DLD1 (cell line): Measurements from ENCODE around the gene SNED1.

Experiments used
- in situ Hi-C: cut with HindIII; loops from 2 replicates; pipeline ENCODE4 v1.10.0; 2017; ENCODE audit warnings: low sequenced_read_pairs

The SNED1 gene

DNA sequence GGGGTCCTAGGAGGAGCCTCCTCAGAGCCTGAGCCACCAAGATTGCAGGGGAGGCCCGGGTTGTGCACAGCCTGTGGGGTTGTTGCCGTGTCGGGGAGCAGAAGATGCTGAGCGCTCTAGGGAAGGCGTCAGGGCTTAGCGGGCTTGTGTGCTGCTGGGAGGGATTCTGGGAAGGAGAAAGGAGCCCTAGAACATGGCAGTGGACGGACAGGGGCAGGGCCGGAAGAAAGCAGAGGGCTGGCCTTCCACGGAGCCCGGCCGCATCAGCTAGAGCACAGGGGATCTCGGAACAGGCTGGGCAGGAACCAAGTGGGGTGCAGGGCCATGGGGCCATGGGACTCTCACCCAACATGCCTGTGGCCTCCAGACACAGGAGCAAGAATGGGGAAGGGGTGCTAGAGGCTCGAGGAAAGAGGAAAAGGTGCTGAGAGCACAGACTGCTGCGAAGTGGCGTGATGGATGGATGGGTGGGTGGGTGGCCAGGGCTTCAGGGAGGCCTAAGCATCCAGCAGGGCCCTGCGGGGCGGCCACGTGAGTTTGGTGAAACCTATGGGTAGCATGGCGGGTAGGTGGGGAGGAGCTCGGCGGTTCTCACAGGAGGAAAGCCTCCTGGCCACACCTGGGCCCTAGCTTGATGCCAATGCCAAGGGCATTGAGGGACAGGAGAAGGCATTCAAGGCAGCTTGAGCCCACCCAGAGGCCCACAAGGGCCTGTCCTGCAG, 67.9 kb downstream of the SNED1 start:
- in situ Hi-C loops: no loop called here

DNA sequence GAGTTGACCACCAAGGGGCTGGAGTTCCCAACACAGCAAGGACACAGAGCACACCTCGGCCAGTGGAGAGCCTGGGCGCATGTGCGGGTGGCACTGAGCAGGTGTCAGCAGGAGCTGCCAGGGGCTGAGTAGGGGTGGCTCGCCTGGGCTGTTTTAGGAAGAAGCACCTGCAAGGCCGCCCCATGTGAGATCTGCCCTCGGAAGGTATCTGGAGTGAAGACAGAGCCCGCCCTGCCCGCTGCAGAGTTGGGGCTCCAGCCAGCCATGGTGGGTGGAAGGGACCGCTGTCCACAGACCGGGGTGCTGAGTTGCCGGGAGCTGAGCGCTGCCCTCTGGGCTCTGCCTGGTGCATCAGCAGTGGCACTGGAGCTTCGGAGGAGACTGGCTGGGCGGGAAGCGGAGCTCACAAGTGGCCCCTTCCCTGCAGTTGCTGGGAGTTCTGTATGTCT, 68.5 kb downstream of the SNED1 start:
- in situ Hi-C loops: no loop called here

DNA sequence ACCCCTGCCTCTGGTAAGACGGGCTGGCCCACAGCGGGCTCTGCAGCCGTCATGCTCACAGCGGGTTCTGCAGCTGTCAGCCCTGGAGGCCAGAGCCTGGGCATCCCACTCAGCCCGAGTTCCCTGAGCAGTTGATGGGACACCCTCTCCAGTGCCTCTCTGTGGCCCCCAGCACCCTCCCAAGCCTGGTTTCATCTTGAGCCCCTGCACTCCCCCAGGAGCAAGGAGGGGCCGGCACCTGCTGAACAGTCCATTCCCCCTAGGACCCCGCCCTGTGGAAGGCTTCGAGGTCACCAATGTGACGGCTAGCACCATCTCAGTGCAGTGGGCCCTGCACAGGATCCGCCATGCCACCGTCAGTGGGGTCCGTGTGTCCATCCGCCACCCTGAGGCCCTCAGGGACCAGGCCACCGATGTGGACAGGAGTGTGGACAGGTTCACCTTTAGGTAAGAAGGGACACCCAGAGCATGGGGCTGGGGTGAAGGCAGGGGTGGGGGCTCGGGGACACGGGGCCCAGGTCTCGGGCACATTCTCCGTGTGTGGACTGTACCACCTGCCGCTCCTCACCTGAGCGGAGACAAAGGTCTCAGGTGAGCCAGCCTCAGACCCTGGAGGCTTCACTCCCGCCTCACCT, 69.2 kb downstream of the SNED1 start:
- in situ Hi-C loops: no loop called here

DNA sequence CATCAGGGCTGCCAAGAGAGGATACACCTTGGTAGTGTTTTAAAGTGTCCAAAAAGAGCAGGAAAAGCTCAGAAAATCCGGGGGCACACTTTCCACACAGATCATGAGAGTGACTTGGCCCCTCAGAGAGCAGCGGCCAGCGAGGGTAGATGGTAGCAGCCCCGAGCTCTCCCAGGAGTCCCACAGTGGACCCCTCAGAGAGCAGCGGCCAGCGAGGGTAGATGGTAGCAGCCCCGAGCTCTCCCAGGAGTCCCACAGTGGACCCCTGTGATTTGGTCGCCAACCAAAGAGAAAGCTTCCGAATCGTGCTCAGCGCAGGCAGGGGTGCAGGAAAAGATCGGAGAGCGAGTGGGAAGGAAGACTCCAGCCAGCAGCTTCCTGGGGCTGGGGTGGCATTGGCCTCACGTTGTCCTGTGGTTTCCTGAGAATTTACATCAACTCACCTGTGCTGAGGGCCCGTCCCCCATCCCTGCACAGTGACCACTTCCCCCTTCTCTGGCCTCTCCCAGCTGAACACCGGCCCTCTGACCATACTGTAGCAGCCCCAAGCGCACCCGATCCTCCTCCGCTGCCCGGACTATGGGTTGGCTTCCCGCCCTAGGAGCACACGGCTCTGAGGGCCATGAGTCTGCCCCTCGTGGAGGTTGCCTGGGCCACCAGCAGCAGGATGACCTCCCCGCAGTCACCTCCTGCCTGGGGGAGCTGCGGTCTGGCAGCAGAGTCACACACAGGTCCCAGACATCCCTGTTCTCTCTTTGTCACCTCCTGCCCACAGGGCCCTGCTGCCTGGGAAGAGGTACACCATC, 69.9 kb downstream of the SNED1 start:
- in situ Hi-C loops: no loop called here

DNA sequence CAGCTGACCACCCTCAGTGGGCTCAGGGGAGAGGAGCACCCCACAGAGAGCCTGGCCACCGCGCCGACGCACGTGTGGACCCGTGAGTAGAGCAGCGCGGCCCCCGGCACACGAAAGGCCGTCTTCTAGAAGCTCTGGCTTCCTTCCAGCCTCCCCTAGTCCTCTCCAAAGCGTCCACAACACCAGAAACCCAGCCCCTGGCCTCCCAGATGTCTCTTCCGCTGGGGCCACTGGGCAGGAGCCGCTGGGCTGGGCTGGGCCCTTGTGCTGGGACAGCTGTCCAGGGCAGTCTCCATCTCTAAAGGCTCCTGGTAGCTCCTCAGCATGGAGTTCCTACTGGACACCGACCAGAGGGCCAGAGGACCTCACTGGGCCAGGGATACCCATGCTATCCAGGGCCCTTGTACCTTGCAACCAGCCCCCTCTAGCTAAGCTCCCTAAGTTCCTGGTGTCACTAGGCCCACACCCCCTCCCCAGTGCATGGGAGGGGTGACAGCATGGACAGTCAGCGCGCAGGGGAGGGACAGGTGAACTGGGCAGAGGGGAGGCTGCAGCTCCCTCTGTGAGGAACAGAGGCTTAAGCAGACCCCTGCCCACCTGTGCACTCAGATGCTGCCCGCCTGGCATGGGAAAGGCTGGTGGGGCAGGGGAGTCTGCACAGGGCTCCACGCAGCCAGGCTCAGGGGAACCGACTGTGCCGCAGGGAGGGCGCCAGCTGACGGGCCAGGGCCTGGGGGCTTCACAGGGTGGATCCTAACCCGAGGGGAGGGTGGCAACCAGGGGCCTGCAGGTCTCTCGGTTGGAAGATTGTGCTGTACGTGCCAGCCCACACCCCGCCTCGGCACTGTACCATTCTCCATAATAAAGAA, 70.8 kb downstream of the SNED1 start:
- in situ Hi-C loops: no loop called here

DNA sequence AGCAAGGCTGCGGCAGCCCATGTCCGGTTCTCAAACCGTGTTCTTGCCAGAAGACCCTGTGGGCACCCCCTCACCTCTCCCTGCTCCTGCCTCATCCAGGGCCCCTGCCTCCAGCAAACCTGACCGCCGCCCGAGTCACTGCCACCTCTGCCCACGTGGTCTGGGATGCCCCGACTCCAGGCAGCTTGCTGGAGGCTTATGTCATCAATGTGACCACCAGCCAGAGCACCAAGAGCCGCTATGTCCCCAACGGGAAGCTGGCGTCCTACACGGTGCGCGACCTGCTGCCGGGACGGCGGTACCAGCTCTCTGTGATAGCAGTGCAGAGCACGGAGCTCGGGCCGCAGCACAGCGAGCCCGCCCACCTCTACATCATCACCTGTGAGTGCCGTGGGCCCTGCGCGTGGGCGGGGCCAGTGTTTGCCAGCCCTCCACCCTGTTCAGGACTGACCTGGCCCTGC, 71.4 kb downstream of the SNED1 start:
- in situ Hi-C loops: no loop called here

DNA sequence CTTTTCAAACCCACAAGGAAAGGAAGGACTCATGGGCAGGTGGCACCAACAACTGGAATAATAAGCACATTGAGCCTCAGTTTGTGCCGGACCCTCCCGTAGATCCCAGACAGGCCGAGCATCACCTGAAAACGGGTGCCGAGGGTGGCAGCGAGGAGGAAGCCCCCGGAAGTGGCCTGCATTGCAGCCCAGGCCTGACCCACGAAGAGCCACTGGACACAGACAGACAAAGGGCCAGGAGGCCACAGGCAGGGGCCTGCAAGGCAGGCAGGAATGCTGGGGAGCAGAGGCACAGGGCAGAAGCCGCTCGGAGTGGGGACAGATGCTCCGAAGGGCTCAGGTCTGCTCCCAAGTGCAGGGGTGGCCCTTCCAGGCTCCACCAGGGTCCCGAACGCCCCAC, 71.9 kb downstream of the SNED1 start:
- in situ Hi-C loops: no loop called here

DNA sequence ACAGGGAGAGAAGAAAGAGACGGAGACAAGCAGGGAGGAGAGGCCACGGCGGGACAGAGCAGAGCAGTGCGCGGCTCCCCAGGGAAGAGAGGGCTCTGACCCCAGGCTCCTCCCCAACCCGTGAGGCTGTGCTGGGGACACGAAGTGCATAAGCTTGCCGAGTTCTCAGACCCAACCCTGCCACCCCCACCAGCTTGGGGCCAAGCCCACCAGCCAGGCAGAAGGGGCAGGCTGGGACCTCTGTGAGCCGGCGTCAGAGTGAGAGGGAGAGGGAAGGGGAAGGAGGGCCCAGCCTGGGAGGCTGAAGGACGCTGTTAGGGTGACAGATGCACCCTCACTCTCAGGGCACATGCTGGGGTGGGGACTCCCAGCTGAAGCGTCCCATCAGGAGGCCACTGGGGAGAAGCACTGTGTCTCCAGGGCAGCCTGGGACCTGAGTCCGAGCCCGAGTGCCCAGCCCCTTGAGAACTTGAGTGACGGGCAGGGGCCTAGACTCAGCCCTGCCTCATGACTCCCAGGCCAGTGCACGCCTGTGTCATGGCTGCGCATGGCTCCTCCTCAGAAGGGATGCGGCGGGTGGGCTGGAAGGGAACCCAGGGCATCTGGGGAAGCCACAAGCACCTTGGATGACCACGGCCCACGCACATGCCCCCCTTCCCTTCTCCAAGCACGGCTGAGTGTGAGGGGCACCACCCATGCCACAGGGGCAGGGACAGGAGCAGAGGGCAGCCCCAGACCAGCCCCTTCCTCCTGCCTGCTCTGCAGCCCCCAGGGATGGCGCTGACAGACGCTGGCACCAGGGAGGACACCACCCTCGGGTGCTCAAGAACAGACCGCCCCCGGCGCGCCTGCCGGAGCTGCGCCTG, 72.6 kb downstream of the SNED1 start:
- in situ Hi-C loops: no loop called here

DNA sequence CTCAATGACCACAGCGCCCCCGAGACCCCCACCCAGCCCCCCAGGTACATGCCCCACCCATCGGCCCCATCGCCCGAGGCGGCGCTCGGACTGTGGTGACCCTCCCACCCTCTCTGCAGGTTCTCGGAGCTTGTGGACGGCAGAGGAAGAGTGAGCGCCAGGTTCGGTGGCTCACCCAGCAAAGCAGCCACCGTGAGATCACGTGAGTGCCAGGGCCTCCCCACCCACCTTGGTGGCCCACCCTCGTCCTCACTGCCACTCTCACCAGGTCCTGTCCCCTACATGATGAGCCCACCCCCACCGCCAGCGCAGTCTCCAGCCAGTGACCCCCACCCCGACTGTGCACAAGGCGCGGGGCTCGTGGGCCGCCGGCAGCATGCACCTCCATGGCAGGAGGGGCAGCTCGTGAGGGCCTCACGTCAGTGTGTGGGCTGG, 73.3 kb downstream of the SNED1 start:
- in situ Hi-C loops: no loop called here

DNA sequence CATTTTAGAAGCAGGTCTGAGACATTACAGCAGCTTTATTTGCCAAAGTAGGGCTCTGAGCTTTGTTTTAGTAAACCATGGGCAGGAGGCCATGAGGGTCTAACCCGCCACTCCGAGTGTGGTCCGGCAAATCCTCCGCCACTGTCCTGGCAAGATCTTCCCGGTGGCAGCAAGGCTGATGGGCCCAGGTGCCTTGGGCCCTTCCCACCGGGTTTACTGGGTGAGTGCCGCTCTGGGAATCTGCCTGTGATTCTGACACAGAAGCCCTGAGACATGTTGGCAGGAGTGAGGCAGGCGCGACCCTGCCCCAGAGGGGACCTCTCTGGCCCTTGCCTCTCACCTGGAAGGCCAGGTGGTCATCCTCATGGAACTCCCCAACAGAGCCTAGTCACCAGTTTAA, 73.7 kb downstream of the SNED1 start:
- in situ Hi-C loops: no loop called here

DNA sequence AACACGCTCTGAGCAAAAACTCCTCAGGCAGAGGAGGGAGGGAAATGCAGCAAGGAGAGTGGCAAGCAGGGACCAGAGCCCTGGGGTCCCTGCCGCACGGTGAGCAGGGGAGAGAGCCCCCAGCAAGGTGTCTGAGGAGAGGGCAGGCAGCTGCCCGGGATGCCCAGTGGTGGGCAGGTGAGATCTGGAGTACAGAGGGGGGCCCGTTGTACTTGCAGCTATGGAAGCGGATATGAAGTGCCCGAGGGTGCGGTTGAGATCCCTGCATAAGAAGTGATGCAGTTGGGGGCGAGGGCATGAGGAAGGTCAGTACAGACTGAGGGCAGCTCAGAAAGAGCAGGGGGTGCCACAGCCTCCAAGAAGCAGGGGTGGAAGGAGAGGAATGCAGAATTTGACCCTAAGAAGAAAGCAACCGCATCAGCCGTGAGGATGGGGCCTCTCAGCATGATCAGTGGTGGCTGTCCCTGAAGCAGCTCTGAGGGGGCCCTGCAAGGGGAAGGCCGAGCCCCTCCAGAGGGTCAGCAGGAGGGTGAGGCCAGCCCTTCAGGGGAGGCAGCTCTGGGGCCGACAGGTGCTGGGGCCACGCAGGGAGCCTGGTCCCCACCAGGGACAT, 74.2 kb downstream of the SNED1 start:
- in situ Hi-C loops: no loop called here

DNA sequence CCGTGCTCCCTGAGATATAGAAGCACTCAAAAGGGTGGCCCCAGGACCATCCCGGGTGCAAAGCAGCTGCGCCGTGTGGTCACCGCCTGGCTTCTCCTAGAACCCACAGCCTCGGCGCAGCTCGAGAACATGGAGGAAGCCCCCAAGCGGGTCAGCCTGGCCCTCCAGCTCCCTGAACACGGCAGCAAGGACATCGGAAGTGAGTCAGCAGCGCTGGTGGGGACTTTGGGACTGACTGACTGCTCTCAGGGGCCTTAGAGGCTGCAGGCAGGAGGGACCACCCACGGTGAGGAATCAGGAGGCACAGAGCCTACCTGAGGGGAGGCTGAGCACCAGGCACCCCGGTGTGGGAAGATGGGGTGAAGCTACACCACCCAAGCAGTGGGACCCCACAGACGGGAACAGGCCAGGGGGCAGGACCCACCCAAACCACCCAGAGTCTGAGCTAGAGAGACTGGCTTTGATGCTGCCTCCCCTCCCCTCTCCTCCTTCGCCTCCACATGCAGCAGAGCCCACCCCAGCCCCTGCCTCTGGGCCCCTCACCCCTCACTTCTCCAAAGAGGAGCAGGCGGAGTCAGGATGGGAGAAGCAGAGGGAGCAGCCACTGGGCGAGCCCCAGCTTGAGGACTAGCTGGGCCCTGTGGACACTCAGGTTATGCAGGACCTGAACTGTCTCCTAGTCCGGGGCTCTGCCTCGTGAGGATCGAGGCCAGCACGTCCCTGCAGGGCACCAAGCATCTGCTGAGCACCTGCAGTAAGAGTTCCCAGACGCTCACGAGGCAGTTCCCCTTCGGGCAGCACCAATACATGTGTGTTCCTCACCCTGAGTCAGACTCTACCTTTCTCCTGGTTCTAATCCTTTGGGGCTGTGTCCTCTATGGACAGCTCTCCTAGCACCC, 75.0 kb downstream of the SNED1 start:
- in situ Hi-C loops: no loop called here

DNA sequence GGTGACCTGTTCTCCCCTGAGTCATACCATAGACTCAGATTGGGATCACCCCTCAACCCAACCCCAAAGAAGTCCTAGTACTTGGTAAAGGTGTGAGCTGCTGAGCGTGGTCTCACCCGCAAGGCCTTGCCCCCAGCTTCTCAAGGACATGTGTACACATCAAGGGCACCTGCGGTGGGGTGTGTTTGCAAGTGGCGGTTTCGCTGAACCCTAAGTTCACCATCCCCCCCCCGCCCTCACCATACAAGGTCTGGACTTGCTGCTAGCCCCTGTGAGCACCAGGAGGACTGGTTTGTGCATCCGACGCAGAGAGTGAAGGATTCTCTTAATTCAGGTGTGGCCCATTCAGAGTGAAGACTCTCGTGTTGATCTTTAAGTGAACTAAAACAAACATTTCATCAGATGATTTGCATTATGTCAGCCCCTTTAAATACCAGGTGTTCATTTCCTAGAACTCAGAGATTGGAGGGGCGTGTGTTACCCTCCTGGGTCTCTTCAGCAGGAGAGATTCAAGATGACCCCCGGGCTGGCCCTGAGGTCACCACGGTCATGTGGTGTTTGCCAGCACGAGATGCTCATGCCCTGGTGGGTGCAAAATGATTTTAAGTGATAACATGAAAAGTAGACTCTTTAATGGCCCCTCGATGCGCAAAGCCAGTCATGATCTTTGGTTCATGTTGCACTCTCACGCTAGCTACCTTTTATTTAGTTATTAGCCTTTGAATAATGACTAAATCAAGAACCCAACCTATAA, 75.8 kb downstream of the SNED1 start:
- in situ Hi-C loops: no loop called here

DNA sequence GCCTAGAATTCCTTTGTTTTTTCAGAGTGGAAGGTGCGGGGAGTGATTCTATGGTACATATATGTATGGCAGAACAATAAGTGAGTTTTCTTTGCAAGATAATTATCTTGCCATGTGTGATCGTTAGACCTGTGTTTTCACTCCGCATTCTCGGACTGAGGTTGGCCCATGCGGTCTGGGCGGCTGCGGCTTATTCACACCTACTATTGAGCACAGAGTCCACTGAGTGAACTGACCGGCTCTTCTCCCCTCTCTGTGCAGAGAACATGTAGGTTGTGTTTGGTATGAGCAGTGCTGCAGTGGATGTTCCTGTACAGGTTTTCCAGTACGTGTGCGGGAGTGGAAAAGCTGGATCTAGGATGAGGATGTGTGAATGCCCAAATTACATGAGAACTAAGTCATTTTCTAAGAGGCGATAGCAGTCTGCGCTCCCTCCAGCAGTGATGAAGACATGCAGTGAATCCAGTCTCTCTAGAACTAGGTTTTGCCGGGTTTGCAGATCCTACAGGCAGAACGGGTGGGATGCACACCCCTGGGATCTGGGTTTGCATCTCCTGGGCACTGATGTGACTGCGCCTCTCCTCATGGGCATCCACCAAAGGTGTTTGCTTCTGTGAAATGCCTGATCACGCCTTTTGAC, 76.6 kb downstream of the SNED1 start:
- in situ Hi-C loops: no loop called here

DNA sequence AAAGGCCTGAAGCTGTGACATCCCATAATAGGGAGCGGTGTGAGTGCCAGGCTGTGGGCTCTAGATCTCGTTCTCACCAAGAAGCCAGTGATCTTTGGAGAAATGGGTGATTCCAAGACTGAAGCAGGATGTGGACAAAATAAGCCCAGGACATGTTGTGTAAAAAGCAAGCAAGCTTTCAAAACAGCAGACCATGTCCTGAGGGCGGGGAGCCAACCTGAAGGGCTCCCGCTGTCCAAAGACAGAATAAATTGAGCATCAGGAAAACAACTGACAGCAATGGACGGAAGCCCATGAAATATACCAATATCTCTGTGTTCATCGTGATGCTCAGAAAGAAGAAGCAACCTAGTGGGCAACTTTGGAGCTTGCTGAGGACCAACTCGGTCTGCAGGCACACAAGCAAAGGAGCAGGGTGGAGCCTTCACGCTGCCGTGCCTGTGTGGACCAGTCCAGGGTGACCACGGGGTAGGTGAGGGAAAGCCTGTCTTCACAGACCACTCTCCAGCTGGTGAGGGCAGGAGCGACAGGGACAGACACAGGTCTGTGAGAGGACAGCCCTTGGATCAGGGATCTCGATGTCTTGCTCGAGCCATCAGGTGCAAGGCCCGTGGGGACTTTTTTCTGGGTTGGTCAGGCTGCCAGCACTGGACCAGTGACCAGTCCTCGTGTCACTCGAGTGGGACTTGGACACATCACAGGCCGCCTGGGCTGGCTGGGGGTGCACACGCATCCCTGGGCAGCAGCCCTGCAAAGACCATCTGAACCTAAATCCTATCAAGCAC, 82.2 kb downstream of the SNED1 start:
- in situ Hi-C loops: no loop called here

DNA sequence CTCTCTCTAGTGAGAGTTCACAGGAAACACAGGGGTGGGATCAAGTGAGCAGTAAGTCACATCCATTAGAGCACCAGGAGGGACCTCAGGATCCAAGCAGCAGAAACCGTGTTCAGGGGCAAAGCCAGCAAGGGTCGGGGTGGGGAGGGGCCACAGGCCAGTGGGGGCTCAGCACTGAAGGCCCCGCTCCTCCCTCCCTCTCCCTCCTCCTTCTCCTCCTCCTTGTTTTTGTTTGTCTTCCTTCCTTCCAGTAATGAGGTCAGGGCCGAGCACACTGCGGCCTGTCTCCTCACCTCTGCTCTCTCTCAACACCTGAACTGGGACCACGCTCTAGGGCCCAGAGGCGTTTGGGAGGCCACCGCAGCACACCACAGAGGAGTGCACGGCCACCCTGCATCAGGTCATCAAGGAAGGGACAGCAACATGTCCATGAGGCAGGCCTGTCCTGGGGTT, 82.8 kb downstream of the SNED1 start:
- in situ Hi-C loops: no loop called here
